H9 (cell line): ENCODE results near the gene IMPACT. TPM values are rescaled to one million over a fixed set of nuclear protein-coding genes. Genes with fewer than 3 reads are reported as not detected.

ENCODE experiments used
- DNase-seq: peaks from one replicate; pipeline ENCODE4 v3.0.0-alpha.2; 2017
- H2AFZ ChIP-seq: one replicate; pipeline ENCODE4 v1.6.1; 2013; ENCODE audit warnings: mild to moderate bottlenecking, low read length, control low read depth, moderate library complexity
- H2AK5ac ChIP-seq: 2 replicates; pipeline ENCODE4 v1.6.1; 2013; ENCODE audit warnings: low read length, control low read depth, mixed read lengths; ENCODE audit not compliant: insufficient read length
- H2BK120ac ChIP-seq: one replicate; pipeline ENCODE4 v1.6.1; 2013; ENCODE audit warnings: low read depth, mild to moderate bottlenecking, low read length, control low read depth, inconsistent platforms; ENCODE audit not compliant: poor library complexity, severe bottlenecking
- H2BK12ac ChIP-seq: 2 replicates; pipeline ENCODE4 v1.6.1; 2013; ENCODE audit warnings: low read length, control low read depth, mixed read lengths, low read depth; ENCODE audit not compliant: insufficient read length
- H2BK15ac ChIP-seq: 2 replicates; pipeline ENCODE4 v1.6.1; 2013; ENCODE audit warnings: low read depth, low read length, control low read depth
- H2BK20ac ChIP-seq: one replicate; pipeline ENCODE4 v1.6.1; 2013; ENCODE audit warnings: low read depth, mild to moderate bottlenecking, low read length, control low read depth, inconsistent platforms; ENCODE audit not compliant: poor library complexity, severe bottlenecking
- H2BK5ac ChIP-seq: 2 replicates; pipeline ENCODE4 v1.6.1; 2013; ENCODE audit warnings: low read length, control low read depth, mixed read lengths; ENCODE audit not compliant: insufficient read length
- H3K14ac ChIP-seq: 2 replicates; pipeline ENCODE4 v1.6.1; 2013; ENCODE audit warnings: low read length, control low read depth; ENCODE audit not compliant: insufficient read depth
- H3K18ac ChIP-seq: 2 replicates; pipeline ENCODE4 v1.6.1; 2013; ENCODE audit warnings: low read depth, mild to moderate bottlenecking, mixed read lengths, low read length, control low read depth; ENCODE audit not compliant: insufficient read length
- H3K23ac ChIP-seq: 2 replicates; pipeline ENCODE4 v1.6.1; 2013; ENCODE audit warnings: low read length, control low read depth, mixed read lengths, low read depth; ENCODE audit not compliant: insufficient read length
- H3K23me2 ChIP-seq: 2 replicates; pipeline ENCODE4 v1.6.1; 2013; ENCODE audit warnings: low read depth, mild to moderate bottlenecking, mixed read lengths, low read length, control low read depth; ENCODE audit not compliant: insufficient read length, poor library complexity, severe bottlenecking
- H3K27ac ChIP-seq: 2 replicates; pipeline ENCODE4 v1.5.1; 2013; ENCODE audit warnings: low read length, control low read depth, mixed read lengths, low read depth; ENCODE audit not compliant: insufficient read length
- H3K27me3 ChIP-seq: 2 replicates; pipeline ENCODE4 v1.6.1; 2013; ENCODE audit warnings: low read length, control low read depth, inconsistent platforms; ENCODE audit not compliant: insufficient read depth
- H3K4ac ChIP-seq: 2 replicates; pipeline ENCODE4 v1.6.1; 2013; ENCODE audit warnings: low read depth, mild to moderate bottlenecking, control low read depth, inconsistent platforms, low read length, moderate library complexity
- H3K4me1 ChIP-seq: 2 replicates; pipeline ENCODE4 v1.6.1; 2013; ENCODE audit warnings: low read length, control low read depth, inconsistent platforms; ENCODE audit not compliant: insufficient read depth
- H3K4me2 ChIP-seq: 2 replicates; pipeline ENCODE4 v1.6.1; 2013; ENCODE audit warnings: low read length, control low read depth, mixed read lengths; ENCODE audit not compliant: insufficient read length, insufficient read depth
- H3K56ac ChIP-seq: 2 replicates; pipeline ENCODE4 v1.6.1; 2013; ENCODE audit warnings: low read depth, mild to moderate bottlenecking, mixed read lengths, low read length, control low read depth; ENCODE audit not compliant: insufficient read length
- H3K79me1 ChIP-seq: 2 replicates; pipeline ENCODE4 v1.6.1; 2013; ENCODE audit warnings: low read depth, mild to moderate bottlenecking, moderate library complexity, low read length, control low read depth, inconsistent platforms; ENCODE audit not compliant: insufficient read depth, poor library complexity, severe bottlenecking
- H3K79me2 ChIP-seq: 2 replicates; pipeline ENCODE4 v1.6.1; 2013; ENCODE audit warnings: low read length, control low read depth, inconsistent platforms; ENCODE audit not compliant: insufficient read depth
- H3K9ac ChIP-seq: 2 replicates; pipeline ENCODE4 v1.6.1; 2013; ENCODE audit warnings: low read length, control low read depth, mixed read lengths; ENCODE audit not compliant: insufficient read length; ENCODE audit errors: extremely low read depth
- H3K9me3 ChIP-seq: one replicate; pipeline ENCODE4 v1.6.1; 2013; ENCODE audit warnings: low read depth, low read length, inconsistent platforms; ENCODE audit not compliant: control insufficient read depth
- H3T11ph ChIP-seq: one replicate; pipeline ENCODE4 v1.6.1; 2013; ENCODE audit warnings: mild to moderate bottlenecking, low read length, control low read depth, inconsistent platforms
- H4K20me1 ChIP-seq: one replicate; pipeline ENCODE4 v1.6.1; 2013; ENCODE audit not compliant: control insufficient read depth, insufficient read length, insufficient read depth
- H4K5ac ChIP-seq: 2 replicates; pipeline ENCODE4 v1.6.1; 2013; ENCODE audit warnings: low read depth, mild to moderate bottlenecking, mixed read lengths, low read length, control low read depth; ENCODE audit not compliant: insufficient read length
- H4K8ac ChIP-seq: replicated peaks from 2 replicates; pipeline ENCODE4 v1.6.1; 2013; ENCODE audit warnings: low read length, control low read depth, mixed read lengths, low read depth; ENCODE audit not compliant: insufficient read length
- H4K91ac ChIP-seq: 2 replicates; pipeline ENCODE4 v1.6.1; 2013; ENCODE audit warnings: low read depth, mild to moderate bottlenecking, moderate library complexity, mixed read lengths, low read length, control low read depth; ENCODE audit not compliant: insufficient read length
- H3K27ac Mint-ChIP-seq, 3 experiments: 2 replicates in 2 of 3; 3 replicates in 1 of 3; pipeline ENCODE4 v1.8.0; 2020 to 2021; ENCODE audit warnings: mixed read lengths in 3 of 3, mild to moderate bottlenecking in 1 of 3, moderate library complexity in 1 of 3
- H3K27me3 Mint-ChIP-seq: 2 replicates; pipeline ENCODE4 v1.8.0; 2021; ENCODE audit warnings: low read depth, mild to moderate bottlenecking, moderate library complexity, mixed read lengths
- H3K36me3 Mint-ChIP-seq, 3 experiments: 2 replicates in 2 of 3; 3 replicates in 1 of 3; pipeline ENCODE4 v1.8.0; 2020 to 2021; ENCODE audit warnings: low read depth in 3 of 3, mixed read lengths in 3 of 3; ENCODE audit not compliant: insufficient read depth in 1 of 3
- H3K4me1 Mint-ChIP-seq, 2 experiments: 2 replicates each; pipeline ENCODE4 v1.8.0; 2020; ENCODE audit warnings: mixed read lengths in 2 of 2
- H3K4me3 Mint-ChIP-seq, 2 experiments: 2 replicates in 1 of 2; 3 replicates in 1 of 2; pipeline ENCODE4 v1.8.0; 2020 to 2021; ENCODE audit warnings: mild to moderate bottlenecking in 2 of 2, mixed read lengths in 2 of 2, moderate library complexity in 1 of 2
- H3K9me3 Mint-ChIP-seq, 2 experiments: 2 replicates in 1 of 2; 3 replicates in 1 of 2; pipeline ENCODE4 v1.8.0; 2020; ENCODE audit warnings: mild to moderate bottlenecking in 2 of 2, mixed read lengths in 2 of 2, moderate library complexity in 1 of 2
- CTCF ChIP-seq: fragments of 200-600 bp; sonication (generic); conservative IDR thresholded peaks from 3 replicates; pipeline ENCODE4 v1.8.0; 2021; ENCODE audit warnings: antibody characterized with exemption, mild to moderate bottlenecking
- WGBS: extraction: QIAGEN DNeasy Blood & Tissue Kit; methylation state at CpG from one replicate; pipeline ENCODE4 v1.1.7; 2013; ENCODE audit warnings: missing lambda C conversion rate, low lambda C conversion rate, mixed read lengths; ENCODE audit not compliant: insufficient read length; ENCODE audit errors: extremely low coverage; 5-methylcytosine and 5-hydroxymethylcytosine counted together
- total RNA-seq: library from RNA; stranded (reverse); gene quantifications from 2 replicates; pipeline ENCODE4 v1.2.1, GENCODE V29; 2021

The IMPACT gene
- total RNA-seq, 1 experiment from 2014 or later: 41.9 TPM

GRCh38 chr18:24502667-24503523 is 76.4 kb downstream of the IMPACT start:
- no peak for TF ChIP-seq CTCF
- Histone ChIP-seq H2BK15ac (no peak overlapping the region), H2BK5ac (no peak overlapping the region), H4K8ac (no peak overlapping the region), H3K9me3 (no peaks in the 10 kb centered on the region), H3K27ac (no peak overlapping the region), H3K9ac (no peak overlapping the region), H2AFZ (no peak overlapping the region), H2BK20ac (no peak overlapping the region), H3K23ac (no peak overlapping the region), H3K27me3 (no peaks in the 10 kb centered on the region; the same call in 1 of the 2 replicates), H2BK120ac (no peak overlapping the region), H4K91ac (no peak overlapping the region), H4K20me1 (no peaks in the 10 kb centered on the region), H3K23me2 (no peaks in the 10 kb centered on the region), H3K14ac (no peak overlapping the region), H3K4ac (no peak overlapping the region), H3K4me1 (no peaks in the 10 kb centered on the region), H3K4me2 (no peak overlapping the region), H3K79me1 (no peaks in the 10 kb centered on the region), H4K5ac (no peak overlapping the region), H2AK5ac (no peak overlapping the region), H3K79me2 (no peaks in the 10 kb centered on the region), H3T11ph (no peak overlapping the region), H2BK12ac (no peak overlapping the region), H3K56ac (no peak overlapping the region), H3K18ac (no peak overlapping the region)
- H3K4me3 Mint-ChIP-seq: no peak overlapping the region
- H3K27ac Mint-ChIP-seq: no peak overlapping the region
- H3K9me3 Mint-ChIP-seq: no peaks in the 10 kb centered on the region; a peak in 1 of 5 replicates
- no peaks in the 10 kb centered on the region for H3K4me1 Mint-ChIP-seq
- no peak for DNase-seq
- peaks cover 3% of the 10 kb centered on the region; the same call in 1 of the 2 replicates for H3K27me3 Mint-ChIP-seq
- no peaks in the 10 kb centered on the region for H3K36me3 Mint-ChIP-seq
- WGBS: no CpG with 5 or more reads among the region's 7 CpGs

Other genes with a start within 250 kb of the IMPACT start
- 32.0 and 33.9 TPM in 2 replicates for gene OSBPL1A, start 28.8 kb upstream of the IMPACT start, total RNA-seq
- gene HRH4, start 34.0 kb downstream of the IMPACT start, total RNA-seq: not detected in 2 replicates